HG03066 (cell line): ENCODE results near the gene PIKFYVE.

Experiments
- ATAC-seq: cut with Tn5 transposase; IDR thresholded peaks from one replicate; pipeline ENCODE4 v1.9.1; 2021; ENCODE audit warnings: low read depth; ENCODE audit not compliant: unreplicated experiment

Gene PIKFYVE

DNA sequence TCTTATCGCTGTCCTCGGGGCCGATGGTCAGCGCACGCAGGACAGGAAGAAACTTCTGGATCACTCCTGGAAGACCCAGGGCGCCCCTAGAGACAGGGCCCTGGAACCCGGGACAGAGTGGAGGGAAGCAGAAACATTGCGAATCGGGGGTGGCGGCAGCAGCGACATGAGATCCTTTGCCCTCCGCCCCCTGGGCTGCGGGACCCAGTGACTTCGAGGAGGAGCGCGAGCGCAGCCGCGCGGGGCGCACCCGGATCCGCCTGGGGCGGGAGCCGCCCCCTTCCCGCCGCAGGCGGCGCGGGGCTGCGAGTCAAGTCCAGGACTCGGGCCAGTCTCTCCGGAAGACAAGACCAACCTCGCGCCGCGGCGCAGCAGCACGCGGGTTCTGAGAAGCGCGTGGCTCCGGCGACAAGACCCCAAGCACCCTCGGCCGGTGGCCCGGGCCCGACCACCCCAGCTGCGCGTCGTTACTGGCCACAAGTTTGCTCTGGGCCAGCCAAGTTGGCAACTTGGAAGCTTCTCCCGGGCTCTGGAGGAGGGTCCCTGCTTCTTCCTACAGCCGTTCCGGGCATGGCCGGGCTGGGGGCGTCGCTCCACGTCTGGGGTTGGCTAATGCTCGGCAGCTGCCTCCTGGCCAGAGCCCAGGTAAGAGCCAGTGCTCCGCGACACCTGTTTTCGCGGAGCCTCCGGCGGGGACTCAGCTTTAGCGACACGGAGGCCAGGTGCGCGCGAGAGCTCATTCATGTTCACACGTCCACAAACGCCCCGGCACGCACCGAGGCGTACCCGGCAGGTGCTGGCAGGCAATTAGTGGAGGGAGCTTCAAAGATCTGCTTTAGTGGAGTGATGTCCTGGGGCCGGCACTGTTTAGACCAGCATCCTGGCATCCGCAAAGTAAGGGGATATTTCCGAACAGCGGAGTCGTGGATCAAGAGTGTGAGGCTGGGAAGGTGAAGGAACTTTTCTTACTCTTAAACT, 140.7 kb downstream of the PIKFYVE start, which contains the start of gene PTH2R:
PTH2R (plus strand) TSS at position 319 of the 978 bp plus-strand sequence; CDS start at position 571, 252 bp downstream.
- ATAC-seq: no peak

DNA sequence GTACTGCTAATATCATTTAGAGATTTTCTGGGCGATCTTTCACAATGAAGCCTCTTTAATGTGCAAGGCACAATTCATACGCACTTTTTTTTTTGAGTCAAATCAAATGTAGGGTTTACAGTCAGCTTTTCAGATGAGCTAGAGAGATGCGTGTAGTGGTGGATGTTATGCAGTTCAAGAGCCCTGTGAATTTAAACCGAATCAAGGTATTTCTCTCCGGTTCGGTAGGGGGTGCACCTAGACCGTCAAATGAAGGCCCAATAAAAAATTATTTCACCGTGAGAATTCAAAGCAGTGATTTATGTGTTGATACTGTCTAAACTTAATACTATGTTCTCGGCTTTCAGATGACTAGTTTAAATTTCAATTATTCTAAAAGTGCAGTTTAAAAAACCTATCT, 141.6 kb downstream of the PIKFYVE start:
- no peak for ATAC-seq
